Right lobe of liver (tissue), 6 donors: ENCODE data around the gene MED9. TPM values are rescaled to one million over a fixed set of nuclear protein-coding genes. Genes with fewer than 3 reads are reported as not detected.

Experiments used
- ATAC-seq, 4 donors: fragments of 200-7000 bp; cut with Tn5 transposase; one replicate each; pipeline ENCODE4 v1.9.1; 2020; ENCODE audit warnings: mild to moderate bottlenecking in 4 of 4, moderate library complexity in 4 of 4
- DNase-seq, 3 donors: peaks; one replicate each; pipeline ENCODE4 v3.0.0-alpha.2; 2020
- H3K27ac ChIP-seq, 3 donors: fragments of 200-600 bp; one replicate each; pipeline ENCODE4 v1.8.0; 2022
- H3K27me3 ChIP-seq, 2 donors: fragments of 200-600 bp; one replicate each; pipeline ENCODE4 v1.8.0; 2022
- H3K36me3 ChIP-seq, 4 donors: fragments of 200-600 bp; sonication (generic) in 1 of 4; one replicate each; pipeline versions ENCODE4 v1.5.1 to v1.8.0; 2017 to 2022; ENCODE audit warnings: control low read depth in 1 of 4
- H3K4me1 ChIP-seq, 4 donors: fragments of 200-600 bp; sonication (generic) in 1 of 4; one replicate each; pipeline versions ENCODE4 v1.5.1 to v1.8.0; 2017 to 2022; ENCODE audit warnings: control low read depth in 1 of 4
- H3K4me3 ChIP-seq, 3 donors: fragments of 200-600 bp; one replicate each; pipeline ENCODE4 v1.8.0; 2022
- H3K9me3 ChIP-seq, 4 donors: fragments of 200-600 bp; sonication (generic) in 1 of 4; one replicate each; pipeline versions ENCODE4 v1.5.1 to v1.8.0; 2017 to 2022; ENCODE audit warnings: control low read depth in 1 of 4
- CTCF ChIP-seq, 4 donors: fragments of 200-600 bp in 3 of 4; fragments of 450-650 bp in 1 of 4; IDR thresholded peaks; one replicate each; pipeline versions ENCODE4 v1.5.1 to v1.8.0; 2016 to 2022; ENCODE audit warnings: antibody characterized with exemption in 4 of 4, mild to moderate bottlenecking in 2 of 4
- POLR2A ChIP-seq: fragments of 450-650 bp; IDR thresholded peaks from one replicate; pipeline ENCODE4 v1.6.1; 2017; ENCODE audit warnings: antibody characterized with exemption, mild to moderate bottlenecking
- WGBS: methylation state at CpG from one replicate; pipeline ENCODE4 v1.1.6; 2018; ENCODE audit warnings: low coverage, low lambda C conversion rate; ENCODE audit not compliant: insufficient coverage; ENCODE audit errors: missing lambda C conversion rate; 5-methylcytosine and 5-hydroxymethylcytosine counted together
- intact Hi-C, 2 donors: fragments of 100-400 bp; cut with DNase I; formaldehyde crosslinking; loops; one replicate each; pipeline versions ENCODE4 v1.11.2 to v1.14.1; 2022
- total RNA-seq, 6 experiments: library from RNA; depleted of rRNA in 2 of 6; stranded (reverse); fragments of >200 nt in 2 of 6; fragmentation: NEBNext Ultra II Directional in 3 of 6; extraction: Animal tissue kit (Norgen Biotek cat#: 25700) in 3 of 6; gene quantifications; one replicate each; pipeline versions ENCODE4 v1.1.0 to v1.2.4, GENCODE V29; 2016 to 2023
- donor health status: DM: no; HTN: yes; CAD: no.
- donor health status: DM: no; HTN: no; CAD: no.
- donor health status: DM: no; HTN: no; CAD: no.
- donor health status: DM: no; HTN: yes; CAD: no.
- donor health status: DM: no; HTN: yes; CAD: no.

Gene MED9
- total RNA-seq, 6 experiments from 2014 or later: 5.7 to 24.4 (median 12.4) TPM

- Histone ChIP-seq H3K36me3 (no peaks in the 10 kb centered on the region), H3K27me3 (no peaks in the 10 kb centered on the region), H3K4me1 (peaks cover 0 to 15% (median 6%) of the 10 kb centered on the region in 4 donors), H3K4me3 (no peak overlapping the region), H3K9me3 (no peaks in the 10 kb centered on the region), H3K27ac (no peak overlapping the region)
- intact Hi-C loops: no loop called here
- no peak for DNase-seq
- WGBS: 75% methylated on average over 5 of the region's 7 CpGs
- TF ChIP-seq POLR2A: no peak
- TF ChIP-seq CTCF (IDR thresholded peaks at IDR 0.05): no peak
- ATAC-seq: no peak
These were observed 2.5 kb upstream of the MED9 start for GRCh38 chr17:17474341-17474740.

GRCh38 chr17:17479209-17479608, 2.4 kb downstream of the MED9 start:
- TF ChIP-seq POLR2A: no peak
- DNase-seq (no peak), ATAC-seq (peak in 1 of 4 donors; percentile 54)
- Histone ChIP-seq H3K9me3 (no peaks in the 10 kb centered on the region), H3K27me3 (no peaks in the 10 kb centered on the region), H3K4me3 (no peak overlapping the region), H3K4me1 (peaks cover 0 to 15% (median 6%) of the 10 kb centered on the region in 4 donors), H3K27ac (no peak overlapping the region), H3K36me3 (peaks cover 0 to 1% (median 0%) of the 10 kb centered on the region in 4 donors)
- intact Hi-C loops: no loop called here
- 90% methylated on average over 2 of the region's 3 CpGs for WGBS

GRCh38 chr17:17480593-17481148, 3.9 kb downstream of the MED9 start:
- 79% methylated on average over 3 of the region's 6 CpGs for WGBS
- H3K4me1 ChIP-seq: peaks cover 0 to 15% (median 6%) of the 10 kb centered on the region in 4 donors
- intact Hi-C loops: no loop called here
- H3K9me3 ChIP-seq: no peaks in the 10 kb centered on the region
- H3K27ac ChIP-seq: no peak overlapping the region
- ATAC-seq (no peak), DNase-seq (no peak)
- H3K36me3 ChIP-seq: peaks cover 0 to 1% (median 0%) of the 10 kb centered on the region in 4 donors
- TF ChIP-seq CTCF (IDR thresholded peaks at IDR 0.05): no peak
- no peak for TF ChIP-seq POLR2A
- no peak overlapping the region for H3K4me3 ChIP-seq
- H3K27me3 ChIP-seq: no peaks in the 10 kb centered on the region

- no peak for DNase-seq
- Histone ChIP-seq H3K36me3 (peaks cover 0 to 1% (median 0%) of the 10 kb centered on the region in 4 donors), H3K27ac (no peak overlapping the region), H3K4me1 (peaks cover 0 to 15% (median 6%) of the 10 kb centered on the region in 4 donors), H3K27me3 (no peaks in the 10 kb centered on the region), H3K9me3 (no peaks in the 10 kb centered on the region), H3K4me3 (no peak overlapping the region)
- intact Hi-C loops: no loop called here
- 66% methylated on average over 5 of the region's 5 CpGs for WGBS
- TF ChIP-seq CTCF (IDR thresholded peaks at IDR 0.05) (no peak), POLR2A (no peak)
- no peak for ATAC-seq
These were observed 5.1 kb downstream of the MED9 start for GRCh38 chr17:17481860-17482259.

GRCh38 chr17:17484451-17484899, 7.7 kb downstream of the MED9 start:
- ATAC-seq: peak in 1 of 4 donors; percentile 14
- no peak for DNase-seq
- TF ChIP-seq CTCF (IDR thresholded peaks at IDR 0.05): no peak
- Histone ChIP-seq H3K4me3 (no peak overlapping the region), H3K4me1 (no peaks in the 10 kb centered on the region), H3K9me3 (no peaks in the 10 kb centered on the region), H3K27me3 (no peaks in the 10 kb centered on the region), H3K36me3 (peaks cover 0 to 6% (median 2%) of the 10 kb centered on the region in 4 donors), H3K27ac (no peak overlapping the region)
- 68% methylated on average over 10 of the region's 12 CpGs for WGBS
- intact Hi-C loops: no loop called here
